ENCODE results near the gene UROD.

DNA sequence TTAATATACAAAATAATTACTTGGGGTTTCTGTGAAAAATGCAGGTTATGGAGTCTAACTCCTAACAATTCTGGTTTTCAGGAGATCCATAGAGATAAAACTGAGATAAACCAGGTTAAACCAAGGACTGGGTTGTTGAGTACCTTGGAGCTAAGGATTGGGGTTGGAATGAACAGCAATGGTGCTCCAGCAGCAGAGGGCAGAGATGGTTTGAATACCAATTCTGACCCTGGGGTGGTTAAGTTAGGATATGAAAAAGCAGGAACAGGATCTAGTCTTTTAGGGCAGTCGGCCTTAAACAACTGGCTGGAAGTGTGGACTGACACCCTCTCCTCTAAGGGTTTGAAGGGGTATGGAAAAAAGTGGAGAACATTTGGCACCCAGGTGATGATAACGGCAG is 53.0 kb downstream of the UROD start:
- TF ChIP-seq, protein P1, sequence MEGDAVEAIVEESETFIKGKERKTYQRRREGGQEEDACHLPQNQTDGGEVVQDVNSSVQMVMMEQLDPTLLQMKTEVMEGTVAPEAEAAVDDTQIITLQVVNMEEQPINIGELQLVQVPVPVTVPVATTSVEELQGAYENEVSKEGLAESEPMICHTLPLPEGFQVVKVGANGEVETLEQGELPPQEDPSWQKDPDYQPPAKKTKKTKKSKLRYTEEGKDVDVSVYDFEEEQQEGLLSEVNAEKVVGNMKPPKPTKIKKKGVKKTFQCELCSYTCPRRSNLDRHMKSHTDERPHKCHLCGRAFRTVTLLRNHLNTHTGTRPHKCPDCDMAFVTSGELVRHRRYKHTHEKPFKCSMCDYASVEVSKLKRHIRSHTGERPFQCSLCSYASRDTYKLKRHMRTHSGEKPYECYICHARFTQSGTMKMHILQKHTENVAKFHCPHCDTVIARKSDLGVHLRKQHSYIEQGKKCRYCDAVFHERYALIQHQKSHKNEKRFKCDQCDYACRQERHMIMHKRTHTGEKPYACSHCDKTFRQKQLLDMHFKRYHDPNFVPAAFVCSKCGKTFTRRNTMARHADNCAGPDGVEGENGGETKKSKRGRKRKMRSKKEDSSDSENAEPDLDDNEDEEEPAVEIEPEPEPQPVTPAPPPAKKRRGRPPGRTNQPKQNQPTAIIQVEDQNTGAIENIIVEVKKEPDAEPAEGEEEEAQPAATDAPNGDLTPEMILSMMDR (IDR thresholded peaks at IDR 0.05) = no peak
- no peak for TF ChIP-seq POLR2A (IDR thresholded peaks at IDR 0.05)
